Nephron progenitor cell (in vitro differentiated cells): ENCODE data around the gene NRAP.

Experiments used
- DNase-seq: peaks from one replicate; pipeline ENCODE4 v3.0.0; 2021
- H3K27ac Mint-ChIP-seq: 2 replicates; pipeline ENCODE4 v1.8.0; 2021; ENCODE audit warnings: mild to moderate bottlenecking, moderate library complexity, mixed read lengths
- H3K27me3 Mint-ChIP-seq: 2 replicates; pipeline ENCODE4 v1.8.0; 2021; ENCODE audit warnings: mild to moderate bottlenecking, low read depth, mixed read lengths; ENCODE audit not compliant: poor library complexity
- H3K36me3 Mint-ChIP-seq: 2 replicates; pipeline ENCODE4 v1.8.0; 2021; ENCODE audit warnings: low read depth, mixed read lengths
- H3K4me1 Mint-ChIP-seq: 2 replicates; pipeline ENCODE4 v1.8.0; 2021; ENCODE audit warnings: mixed read lengths
- H3K4me3 Mint-ChIP-seq: 2 replicates; pipeline ENCODE4 v1.8.0; 2021; ENCODE audit warnings: mild to moderate bottlenecking, moderate library complexity, mixed read lengths
- H3K9me3 Mint-ChIP-seq: 2 replicates; pipeline ENCODE4 v1.8.0; 2021; ENCODE audit warnings: mild to moderate bottlenecking, moderate library complexity, mixed read lengths
- CTCF ChIP-seq: fragments of 200-600 bp; sonication (generic); IDR thresholded peaks from 2 replicates; pipeline ENCODE4 v1.5.0; 2021; ENCODE audit warnings: antibody characterized with exemption

Gene NRAP

GRCh38 chr10:113630929-113631533 is 32.8 kb downstream of the NRAP start:
- Mint-ChIP-seq H3K4me3 (no peak overlapping the region), H3K4me1 (peaks cover 8% of the 10 kb centered on the region), H3K27ac (no peak overlapping the region), H3K36me3 (no peaks in the 10 kb centered on the region), H3K9me3 (peaks cover 9% of the 10 kb centered on the region), H3K27me3 (peaks cover 15% of the 10 kb centered on the region)
- TF ChIP-seq CTCF = no peak
- DNase-seq = no peak

GRCh38 chr10:113628607-113629153 is 35.2 kb downstream of the NRAP start:
- peaks cover 25% of the 10 kb centered on the region for H3K27me3 Mint-ChIP-seq
- TF ChIP-seq CTCF = no peak
- H3K36me3 Mint-ChIP-seq = no peaks in the 10 kb centered on the region
- peaks cover 8% of the 10 kb centered on the region for H3K4me1 Mint-ChIP-seq
- H3K4me3 Mint-ChIP-seq = no peak overlapping the region
- no peak for DNase-seq
- H3K9me3 Mint-ChIP-seq = no peaks in the 10 kb centered on the region
- no peak overlapping the region for H3K27ac Mint-ChIP-seq

- no peaks in the 10 kb centered on the region for H3K36me3 Mint-ChIP-seq
- H3K27ac Mint-ChIP-seq = no peak overlapping the region
- no peak overlapping the region for H3K4me3 Mint-ChIP-seq
- peaks cover 8% of the 10 kb centered on the region for H3K4me1 Mint-ChIP-seq
- no peak for DNase-seq
- no peaks in the 10 kb centered on the region for H3K9me3 Mint-ChIP-seq
- TF ChIP-seq CTCF = no peak
- peaks cover 25% of the 10 kb centered on the region for H3K27me3 Mint-ChIP-seq
Measured at GRCh38 chr10:113627836-113628235, 36.0 kb downstream of the NRAP start.

- H3K4me3 Mint-ChIP-seq = no peak overlapping the region
- DNase-seq = no peak
- no peaks in the 10 kb centered on the region for H3K9me3 Mint-ChIP-seq
- no peaks in the 10 kb centered on the region for H3K36me3 Mint-ChIP-seq
- no peak overlapping the region for H3K27ac Mint-ChIP-seq
- peaks cover 28% of the 10 kb centered on the region for H3K27me3 Mint-ChIP-seq
- TF ChIP-seq CTCF = no peak
- peaks cover 4% of the 10 kb centered on the region for H3K4me1 Mint-ChIP-seq
Measured at GRCh38 chr10:113626809-113627355, 37.0 kb downstream of the NRAP start.

- Mint-ChIP-seq H3K4me3 (no peak overlapping the region), H3K4me1 (peaks cover 2% of the 10 kb centered on the region), H3K27me3 (peaks cover 36% of the 10 kb centered on the region), H3K36me3 (no peaks in the 10 kb centered on the region), H3K27ac (no peak overlapping the region), H3K9me3 (no peaks in the 10 kb centered on the region)
- DNase-seq = no peak
- TF ChIP-seq CTCF = no peak
Measured at GRCh38 chr10:113625461-113626186, 38.2 kb downstream of the NRAP start.
